Endometrial microvascular endothelial cells (primary cell): ENCODE data around the gene PI4KA. TPM values are rescaled to one million over a fixed set of nuclear protein-coding genes. Genes with fewer than 3 reads are reported as not detected.
"Not testable (repeated sequence)": the region's sequence is repeated elsewhere in the genome, so short reads cannot be mapped to it uniquely, and the experiment has no call there.

Experiments used
- in situ Hi-C: cut with HindIII; loops from 2 replicates; pipeline ENCODE4 v1.10.0; 2017; ENCODE audit warnings: low sequenced_read_pairs, low pct_unique_long_range_greater_than_20kb; ENCODE audit errors: inconsistent ontology term
- total RNA-seq: library from RNA; depleted of rRNA; stranded (reverse); fragments of >200 nt; gene quantifications from one replicate; pipeline ENCODE4 v1.2.3, GENCODE V29; 2015; ENCODE audit errors: inconsistent ontology term

Gene PI4KA
- total RNA-seq, 1 donor from 2014 or later = 52.4 TPM

DNA sequence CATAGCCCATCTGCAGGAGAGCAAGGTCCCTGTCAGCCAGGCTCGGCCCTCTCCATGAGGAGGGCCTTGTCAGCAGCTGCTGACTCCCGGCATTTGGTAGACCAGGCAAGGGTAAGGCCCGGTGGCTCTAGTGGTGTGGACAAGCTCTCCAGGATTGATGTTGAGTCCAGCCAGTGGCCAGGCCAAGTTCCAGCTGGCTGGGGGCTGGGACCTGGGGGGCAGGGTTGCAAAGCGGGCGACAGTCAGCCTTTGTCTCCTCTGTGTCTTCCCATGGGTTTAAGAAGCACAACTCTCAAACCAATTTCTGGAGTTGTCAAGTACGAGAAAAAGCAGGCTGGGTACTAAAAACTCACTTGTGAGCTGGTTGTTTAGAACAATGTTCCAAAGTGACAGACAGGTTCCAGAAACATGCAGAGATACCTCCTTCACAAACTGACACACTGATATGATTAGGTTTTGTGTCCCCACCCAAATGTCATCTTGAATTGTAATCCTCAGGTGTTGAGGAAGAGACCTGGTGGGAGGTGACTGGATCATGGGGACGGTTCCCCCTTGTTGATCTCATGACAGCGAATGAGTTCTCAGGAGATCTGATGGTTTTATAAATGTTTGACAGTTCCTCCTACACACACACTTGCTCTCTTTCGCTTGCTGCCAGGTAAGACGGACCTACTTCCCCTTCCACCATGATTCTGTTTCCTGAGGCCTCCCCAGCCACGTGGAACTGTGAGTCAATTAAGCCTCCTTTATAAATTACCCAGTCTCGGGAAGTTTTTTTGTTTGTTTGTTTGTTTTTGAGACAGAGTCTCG lies 137.0 kb downstream of the PI4KA start:
- in situ Hi-C loops = no loop called here

DNA sequence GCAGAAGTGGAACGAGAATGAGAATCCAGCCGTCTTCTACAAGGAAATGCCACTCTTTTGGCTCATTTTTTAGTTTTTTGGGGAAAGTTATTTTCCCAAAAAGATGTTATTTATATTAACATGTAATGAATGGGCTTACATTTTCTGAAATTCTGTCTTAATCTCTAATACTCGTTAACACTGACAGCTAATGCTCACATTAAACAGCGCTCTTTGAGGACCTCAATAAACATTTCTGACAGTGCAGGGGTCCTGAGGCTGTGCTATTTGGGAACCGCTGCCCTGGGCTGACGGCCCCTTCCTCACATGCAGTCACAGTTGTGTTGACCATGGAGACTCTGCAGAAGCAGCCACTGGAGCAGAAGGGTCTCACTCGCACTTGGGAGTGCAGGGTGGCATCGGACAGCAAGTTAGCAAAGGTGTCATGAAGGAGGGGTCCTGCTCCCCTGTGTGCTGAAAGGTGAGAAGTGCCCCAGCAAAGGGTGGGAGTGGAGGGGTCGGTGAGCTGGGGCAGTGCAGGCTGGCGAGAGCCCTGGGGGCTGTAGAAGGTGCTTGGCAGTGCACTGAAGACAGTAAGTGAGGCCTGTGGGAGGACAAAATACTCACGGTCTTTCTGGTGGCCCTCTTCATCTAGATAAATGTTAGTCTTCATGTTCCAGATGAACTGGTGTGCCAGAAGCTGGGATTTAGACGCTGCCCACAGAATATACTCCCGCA lies 137.8 kb downstream of the PI4KA start:
- in situ Hi-C loops = no loop called here

DNA sequence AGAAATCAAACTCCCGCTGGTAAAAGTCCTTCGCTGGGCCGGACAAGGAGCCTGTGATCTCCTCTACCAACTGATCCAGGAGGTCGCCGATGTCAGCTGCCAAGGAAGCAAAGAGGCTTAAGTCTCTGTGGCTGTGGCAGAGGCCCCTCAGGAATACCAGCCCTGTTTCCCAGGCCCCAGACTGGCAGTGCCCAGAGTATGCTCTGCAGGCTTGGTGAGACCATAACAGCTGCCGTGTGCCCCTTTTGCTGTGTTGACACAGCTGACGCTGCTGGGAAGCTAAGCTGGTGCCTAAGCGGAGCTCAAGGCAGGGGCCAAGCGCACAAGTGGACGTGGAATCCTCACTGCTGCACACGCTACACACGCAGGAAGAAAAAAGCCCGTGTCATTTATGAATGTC lies 139.9 kb downstream of the PI4KA start:
- in situ Hi-C loops = not testable (repeated sequence)

- in situ Hi-C loops = not testable (repeated sequence)
Measured at GRCh38 chr22:20717981-20718380, 140.6 kb downstream of the PI4KA start.

- in situ Hi-C loops = not testable (repeated sequence)
Measured at GRCh38 chr22:20717213-20717866, 141.3 kb downstream of the PI4KA start.

DNA sequence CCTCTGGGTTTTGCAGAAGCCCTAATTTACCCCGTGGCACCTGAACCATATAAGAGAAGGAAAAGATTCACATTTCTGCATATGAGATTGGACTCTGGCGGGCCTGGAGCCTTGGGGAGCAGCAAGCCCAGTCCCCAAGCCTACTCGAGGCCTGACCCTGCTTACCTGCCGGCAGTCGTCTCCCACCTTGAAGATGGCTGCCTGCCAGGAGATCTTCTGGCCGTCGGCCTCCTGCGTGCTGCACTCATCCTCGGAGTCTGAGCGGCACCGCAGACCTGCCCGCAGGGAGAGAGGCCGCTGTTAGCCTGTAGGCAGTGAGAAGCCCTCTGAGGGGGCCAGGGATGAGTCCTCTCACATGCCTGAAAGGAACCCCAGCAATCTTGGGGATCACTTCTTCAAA lies 145.5 kb downstream of the PI4KA start:
- in situ Hi-C loops = not testable (repeated sequence)

GRCh38 chr22:20709966-20710365 lies 148.6 kb downstream of the PI4KA start:
- in situ Hi-C loops = not testable (repeated sequence)

- in situ Hi-C loops = not testable (repeated sequence)
Measured at GRCh38 chr22:20707549-20708118, 151.0 kb downstream of the PI4KA start.

- in situ Hi-C loops = not testable (repeated sequence)
Measured at GRCh38 chr22:20703816-20704609, 154.6 kb downstream of the PI4KA start.

DNA sequence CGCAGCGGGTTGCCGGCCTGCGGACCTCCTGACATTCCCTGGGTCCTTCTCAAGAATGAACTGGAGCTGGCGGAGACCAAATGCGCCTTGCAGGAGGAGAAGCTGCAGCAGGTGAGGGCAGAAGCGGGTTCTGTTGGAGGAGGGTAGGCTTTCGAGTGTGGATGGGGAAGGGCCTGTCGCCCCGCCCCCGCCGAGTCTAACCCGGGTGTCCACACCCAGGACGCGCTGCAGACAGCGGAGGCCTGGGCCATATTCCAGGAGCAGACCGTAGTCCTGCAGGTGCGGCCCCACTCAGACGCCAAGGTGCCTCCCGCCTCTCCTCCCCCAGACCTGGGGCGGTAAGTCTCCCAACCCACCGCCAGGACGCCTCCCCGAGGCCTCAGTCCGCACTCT lies 155.2 kb downstream of the PI4KA start:
- in situ Hi-C loops = not testable (repeated sequence)

DNA sequence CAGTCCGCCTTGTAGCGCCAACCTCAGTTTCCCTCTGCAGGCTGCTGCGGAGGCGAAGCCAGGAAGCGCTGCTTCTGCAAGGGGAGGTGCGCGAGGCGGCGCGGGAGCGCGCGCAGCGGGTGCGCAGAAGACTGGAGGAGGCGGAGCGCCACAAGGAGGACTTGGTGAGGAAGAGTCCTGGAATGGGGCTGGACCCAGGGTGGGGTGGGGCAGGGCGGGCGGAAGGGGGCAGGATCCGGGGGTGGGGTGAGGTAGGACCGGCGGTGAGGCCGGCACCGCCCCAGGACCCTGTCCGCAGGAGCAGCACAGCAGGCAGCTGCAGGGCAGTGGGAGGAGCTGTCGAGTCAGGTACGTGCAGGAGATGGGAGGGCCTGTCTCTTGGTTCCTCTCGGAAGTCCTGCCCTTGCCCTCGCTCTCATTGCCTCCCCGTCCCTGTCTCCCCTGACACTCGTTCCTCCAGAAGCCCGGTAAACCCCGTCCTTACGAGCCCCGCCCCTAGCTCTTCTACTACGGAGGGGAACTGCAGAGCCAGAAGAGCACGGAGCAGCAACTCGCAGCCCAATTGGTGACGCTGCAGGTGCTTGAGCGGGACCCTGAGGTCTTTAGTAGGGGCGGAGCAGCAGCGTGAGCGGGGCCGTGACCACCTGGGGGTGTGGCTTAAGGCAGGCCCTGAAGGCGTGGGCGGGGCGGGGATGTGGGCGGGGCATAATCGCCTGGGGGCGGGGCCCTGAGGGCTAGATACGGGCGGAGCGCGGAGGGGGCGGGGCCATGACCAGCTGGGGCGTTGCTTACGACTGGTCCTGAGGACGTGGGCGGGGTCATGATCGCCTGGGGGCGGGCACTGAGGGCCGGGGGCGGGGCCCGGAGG lies 155.8 kb downstream of the PI4KA start:
- in situ Hi-C loops = not testable (repeated sequence)

GRCh38 chr22:20702175-20702545 lies 156.5 kb downstream of the PI4KA start:
- in situ Hi-C loops = not testable (repeated sequence)

DNA sequence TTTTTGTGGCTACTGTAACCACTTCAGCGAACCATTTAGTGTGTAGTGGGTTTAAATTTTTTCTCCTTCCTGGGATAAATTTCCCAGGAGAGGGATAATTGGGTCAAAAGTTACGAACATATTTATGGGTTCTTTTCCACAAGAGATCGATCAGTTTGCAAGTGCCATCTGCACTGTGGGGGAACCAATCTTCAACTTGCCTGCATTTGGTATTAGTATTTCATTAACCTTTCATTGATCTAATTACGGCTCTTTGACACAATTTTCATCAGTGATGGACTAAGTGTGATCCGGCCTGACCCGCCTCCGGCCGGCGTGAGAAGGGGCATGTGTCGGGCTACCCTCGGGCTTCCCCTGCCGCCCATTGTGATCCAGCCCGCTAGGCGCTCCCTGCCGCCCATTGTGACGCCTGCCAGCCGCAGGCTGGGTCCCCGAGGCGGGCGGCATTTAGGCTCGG lies 156.9 kb downstream of the PI4KA start:
- in situ Hi-C loops = not testable (repeated sequence)

GRCh38 chr22:20700347-20700746 lies 158.3 kb downstream of the PI4KA start:
- in situ Hi-C loops = not testable (repeated sequence)

DNA sequence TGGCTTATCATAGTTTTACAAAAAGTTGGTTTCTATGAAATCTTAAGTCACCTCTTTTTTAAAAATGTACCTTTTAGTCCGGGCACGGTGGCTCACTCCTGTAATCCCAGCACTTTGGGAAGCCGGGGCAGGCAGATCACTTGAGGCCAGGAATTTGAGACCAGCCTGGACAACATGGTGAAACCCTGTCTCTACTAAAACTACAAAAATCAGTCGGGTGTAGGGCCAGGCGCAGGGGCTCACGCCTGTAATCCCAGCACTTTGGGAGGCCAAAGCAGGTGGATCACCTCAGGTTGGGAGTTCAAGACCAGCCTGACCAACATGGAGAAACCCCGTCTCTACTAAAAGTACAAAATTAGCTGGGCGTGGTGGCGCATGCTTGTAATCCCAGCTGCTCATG lies 158.8 kb downstream of the PI4KA start:
- in situ Hi-C loops = not testable (repeated sequence)

DNA sequence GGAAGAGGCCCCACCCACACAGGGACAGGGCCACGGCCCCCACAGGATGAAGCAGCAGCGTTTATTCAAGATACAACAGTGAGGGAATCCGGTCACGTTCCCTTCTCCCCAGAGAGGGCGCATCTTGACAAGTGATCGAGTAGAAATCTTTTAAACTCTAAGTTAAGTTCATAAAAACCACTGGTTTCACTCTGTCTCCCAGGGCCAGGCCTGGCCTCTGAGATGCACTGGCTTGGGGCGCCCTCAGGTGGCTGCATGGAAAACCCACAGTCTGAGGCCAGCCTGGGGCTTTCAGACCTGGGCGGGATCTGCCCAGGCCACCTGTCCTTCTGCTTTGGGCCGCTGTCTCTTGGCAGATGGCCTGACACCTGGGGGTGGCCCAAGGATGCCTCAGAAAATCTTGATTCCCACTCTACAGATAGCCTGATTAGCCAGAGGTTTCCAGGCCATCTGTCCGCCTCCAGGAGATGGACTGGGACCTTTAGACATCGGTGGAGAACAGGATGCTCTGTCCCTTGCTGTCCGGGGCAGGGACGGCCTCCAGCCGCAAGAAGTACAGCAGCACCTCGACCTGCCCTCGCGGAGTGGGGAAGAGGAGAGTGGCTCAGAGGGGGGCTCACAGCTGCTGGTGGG lies 161.0 kb downstream of the PI4KA start:
- in situ Hi-C loops = not testable (repeated sequence)

GRCh38 chr22:20696056-20696455 lies 162.6 kb downstream of the PI4KA start:
- in situ Hi-C loops = not testable (repeated sequence)
